SK-N-MC (cell line): ENCODE measurements around the gene SELENON.

ENCODE experiments used
- DNase-seq: peaks from one replicate; pipeline ENCODE4 v3.0.0-alpha.2; 2011; ENCODE audit warnings: low read depth, low spot score
- H3K27ac ChIP-seq: fragments of 200-600 bp; sonication (generic); 2 replicates; pipeline ENCODE4 v1.5.1; 2016; ENCODE audit warnings: mixed run types
- H3K36me3 ChIP-seq: fragments of 200-600 bp; sonication (generic); 2 replicates; pipeline ENCODE4 v1.6.1; 2017; ENCODE audit warnings: antibody characterized with exemption, low read length, mixed read lengths; ENCODE audit not compliant: insufficient read depth
- H3K4me3 ChIP-seq: fragments of 200-600 bp; sonication (generic); 2 replicates; pipeline ENCODE4 v1.5.1; 2016
- H3K9ac ChIP-seq: fragments of 200-600 bp; sonication (generic); 2 replicates; pipeline ENCODE4 v1.8.0; 2017; ENCODE audit warnings: mixed run types, mixed read lengths; ENCODE audit not compliant: insufficient read length
- H3K9me3 ChIP-seq: fragments of 200-600 bp; sonication (generic); 2 replicates; pipeline ENCODE4 v1.6.1; 2017; ENCODE audit warnings: low read depth, mild to moderate bottlenecking, antibody characterized with exemption, low read length, moderate library complexity, mixed read lengths
- EZH2 ChIP-seq: fragments of 200-600 bp; sonication (generic); IDR thresholded peaks from one replicate; pipeline ENCODE4 v1.6.1; 2017; ENCODE audit warnings: antibody characterized with exemption
- FOXP2 ChIP-seq: optimal IDR thresholded peaks from 2 replicates; pipeline ENCODE3; 2011; ENCODE audit warnings: mild to moderate bottlenecking, moderate library complexity; ENCODE audit not compliant: insufficient read depth; ENCODE audit errors: extremely low read length, control extremely low read depth
- POLR2AphosphoS5 ChIP-seq: IDR thresholded peaks from 2 replicates; pipeline ENCODE4 v1.6.1; 2012; ENCODE audit warnings: mild to moderate bottlenecking, low read depth, low read length, borderline replicate concordance

SELENON gene

DNA sequence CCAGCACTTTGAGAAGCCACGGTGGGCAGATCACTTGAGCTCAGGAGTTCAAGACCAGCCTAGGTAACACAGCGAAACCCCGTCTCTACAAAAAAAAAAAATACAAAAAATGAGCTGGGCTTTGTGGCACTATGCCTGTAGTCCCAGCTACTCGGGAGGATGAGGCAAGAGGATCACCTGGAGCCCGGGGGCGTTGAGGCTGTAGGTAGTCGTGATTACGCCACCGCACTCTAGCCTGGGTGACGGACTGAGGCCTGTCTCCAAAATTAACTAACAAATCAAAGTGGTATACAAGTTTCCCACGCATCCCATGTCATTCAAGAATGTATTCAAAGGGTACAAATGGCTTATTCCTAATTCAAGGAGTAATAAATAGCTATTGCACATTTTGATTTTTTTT lies 56.9 kb downstream of the SELENON start:
- Histone ChIP-seq H3K4me3 (no peak overlapping the region), H3K9me3 (no peaks in the 10 kb centered on the region), H3K27ac (no peak overlapping the region), H3K36me3 (peaks cover 3% of the 10 kb centered on the region), H3K9ac (no peak overlapping the region)
- no peak for DNase-seq
- no peak for TF ChIP-seq EZH2
- no peak for TF ChIP-seq FOXP2
- TF ChIP-seq POLR2AphosphoS5 = no peak

DNA sequence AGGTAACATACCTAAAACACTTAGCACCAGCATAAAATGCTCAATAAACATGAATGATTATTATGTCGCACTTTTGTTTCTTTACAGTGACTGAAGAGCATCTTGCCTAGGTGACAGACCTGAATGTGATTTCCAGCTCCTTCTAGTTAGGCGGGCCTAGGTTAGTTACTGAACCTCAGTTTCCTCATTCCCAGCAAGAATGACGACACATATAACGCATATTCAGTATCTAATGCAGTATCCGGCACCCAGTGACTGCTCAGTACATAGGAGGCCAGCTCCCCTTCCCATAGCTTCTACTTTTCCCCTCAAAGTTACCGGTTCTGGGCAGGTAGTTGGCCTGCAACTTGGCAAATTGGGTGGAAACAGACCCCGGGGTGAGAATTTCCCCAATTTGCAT lies 58.5 kb downstream of the SELENON start:
- no peak overlapping the region for H3K27ac ChIP-seq
- no peaks in the 10 kb centered on the region; the same call in 1 of the 2 replicates for H3K36me3 ChIP-seq
- H3K9ac ChIP-seq = peak overlapping the region; percentile 86
- H3K4me3 ChIP-seq = peak overlapping the region; percentile 86
- TF ChIP-seq POLR2AphosphoS5 (no peak), FOXP2 (no peak), EZH2 (no peak)
- no peaks in the 10 kb centered on the region for H3K9me3 ChIP-seq
- DNase-seq = no peak

DNA sequence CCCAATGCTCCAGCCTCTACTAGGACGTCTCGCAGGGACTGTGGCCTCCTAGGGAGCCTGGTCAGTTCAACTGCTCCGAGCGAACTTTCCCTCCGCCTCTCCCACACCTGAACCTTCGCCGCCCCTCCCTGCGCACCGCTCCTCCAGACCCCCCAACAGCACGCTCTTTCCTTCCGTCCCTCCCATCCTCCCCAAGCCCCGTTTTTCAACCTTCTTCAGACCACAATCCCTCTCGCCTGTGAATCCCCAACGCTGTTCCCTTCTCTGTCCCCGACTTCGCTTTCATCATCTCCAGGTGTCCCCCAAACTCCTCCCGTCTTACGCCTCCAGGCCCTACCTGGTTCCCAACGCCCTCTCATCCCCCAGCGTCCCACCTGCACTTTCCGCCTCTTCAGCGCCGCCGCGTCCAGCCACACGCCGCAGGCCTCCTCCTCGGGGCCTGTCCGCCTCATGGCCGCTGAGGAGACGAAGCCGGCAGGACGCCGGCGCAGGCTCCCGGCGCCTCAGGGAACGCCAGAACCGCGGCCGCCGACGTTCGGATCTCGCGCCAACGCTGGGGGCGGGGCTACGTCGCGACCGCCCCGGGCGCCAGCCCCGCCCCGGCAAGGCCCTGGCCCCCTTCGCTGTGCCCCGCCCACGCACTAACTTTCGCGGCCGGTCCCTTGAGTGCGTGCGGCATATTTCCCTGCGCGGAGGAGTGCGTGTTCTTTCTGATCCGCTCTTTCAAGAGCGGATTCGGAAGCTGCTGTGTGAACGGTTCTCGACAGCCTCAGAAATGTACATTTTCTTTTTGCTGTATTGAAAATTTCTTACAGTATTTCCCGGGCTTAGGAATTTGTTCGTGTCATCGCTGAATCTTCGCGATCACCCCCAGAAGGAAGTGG lies 59.2 kb downstream of the SELENON start, which contains the start of gene AUNIP:
Gene AUNIP, minus strand, starts transcription at position 552 of the 884 bp plus-strand sequence. Its CDS starts 100 bp downstream, at position 452.
- Histone ChIP-seq H3K4me3 (peak within 1 kb of the TSS; percentile 86), H3K9ac (peak within 1 kb of the TSS; percentile 86), H3K27ac (peak within 1 kb of the TSS; percentile 88), H3K9me3 (no peaks in the 10 kb centered on the region), H3K36me3 (no peaks in the 10 kb centered on the region)
- peak; percentile 48 for DNase-seq
- no peak for TF ChIP-seq EZH2
- TF ChIP-seq POLR2AphosphoS5 = peak; percentile 93

DNA sequence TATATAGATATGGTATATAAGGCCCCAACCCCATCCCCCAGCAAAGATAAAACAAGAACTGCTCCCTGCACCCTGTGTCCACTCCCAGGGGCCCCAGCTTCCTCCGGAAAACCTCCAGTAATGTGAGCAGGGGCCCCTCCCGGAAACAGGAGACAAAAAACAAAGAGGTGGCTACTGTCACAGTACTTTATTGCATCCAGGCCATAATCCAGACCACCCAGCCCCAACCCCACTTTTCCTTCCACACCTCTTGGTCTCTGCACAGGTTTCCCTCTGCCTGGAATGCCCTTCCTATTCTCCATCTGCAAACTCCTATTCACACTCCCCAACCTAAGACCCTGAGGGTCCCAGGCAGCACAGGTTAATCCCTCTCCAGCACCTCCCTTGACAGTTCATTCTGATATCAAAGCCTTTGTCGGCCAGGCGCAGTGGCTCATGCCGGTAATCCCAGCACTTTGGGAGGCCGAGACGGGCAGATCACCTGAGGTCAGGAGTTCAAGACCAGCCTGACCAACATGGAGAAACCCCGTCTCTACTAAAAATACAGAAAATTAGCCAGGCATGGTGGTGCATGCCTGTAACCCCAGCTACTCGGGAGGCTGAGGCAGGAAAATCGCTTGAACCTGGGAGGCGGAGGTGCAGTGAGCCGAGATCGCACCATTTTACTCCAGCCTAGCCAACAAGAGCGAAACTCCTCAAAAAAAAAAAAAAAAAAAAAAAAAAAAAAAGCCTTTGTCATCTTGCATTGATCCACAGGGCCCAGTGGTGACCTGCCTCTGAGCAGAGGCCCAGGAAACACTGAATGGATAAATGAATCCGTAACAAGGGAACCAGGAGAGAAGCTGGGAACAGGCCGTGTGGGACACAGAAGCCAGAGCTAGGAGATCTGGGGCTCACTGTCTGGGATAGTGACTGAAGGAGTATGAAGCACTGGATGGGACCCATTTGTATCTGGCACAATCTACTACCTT lies 61.6 kb downstream of the SELENON start:
- H3K9ac ChIP-seq = no peak overlapping the region
- no peaks in the 10 kb centered on the region for H3K36me3 ChIP-seq
- H3K27ac ChIP-seq = no peak overlapping the region
- DNase-seq = no peak
- no peaks in the 10 kb centered on the region for H3K9me3 ChIP-seq
- H3K4me3 ChIP-seq = no peak overlapping the region
- TF ChIP-seq EZH2 = no peak
- no peak for TF ChIP-seq FOXP2
- TF ChIP-seq POLR2AphosphoS5 = no peak

DNA sequence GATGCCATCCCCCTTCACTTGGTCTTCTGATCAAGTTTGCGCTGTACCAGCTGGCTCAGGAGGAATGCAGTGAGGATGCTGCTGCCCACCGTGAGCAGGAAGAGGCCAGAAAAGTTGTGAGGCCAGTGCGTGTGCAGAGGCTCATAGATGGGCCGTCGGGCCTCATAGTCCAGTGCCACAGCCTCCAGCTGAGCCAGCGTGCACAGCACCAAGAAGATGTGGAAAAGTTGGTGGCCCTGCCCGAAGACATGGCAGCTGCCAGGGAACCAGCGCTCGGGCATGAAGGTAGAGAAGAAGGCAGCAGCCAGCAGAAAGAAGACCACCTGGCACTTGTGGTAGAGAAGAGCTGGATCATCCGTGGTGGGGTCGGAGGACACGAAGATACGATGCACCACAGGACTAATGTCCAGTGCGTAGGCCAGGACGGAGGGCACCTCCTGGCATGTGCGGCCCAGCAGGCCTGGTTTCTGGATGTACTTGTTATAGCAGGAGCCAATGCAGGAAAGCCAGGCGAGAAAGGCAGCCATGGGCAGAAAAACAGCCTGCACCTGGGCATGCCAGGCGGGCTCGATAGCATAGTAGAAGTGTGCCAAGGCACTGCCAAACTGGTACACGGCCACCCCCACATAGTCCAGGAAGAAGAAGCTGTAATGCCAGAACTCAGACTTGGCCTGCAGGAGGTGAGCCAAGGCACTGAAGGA lies 62.9 kb downstream of the SELENON start:
- H3K36me3 ChIP-seq = no peaks in the 10 kb centered on the region
- H3K27ac ChIP-seq = no peak overlapping the region
- no peak overlapping the region for H3K9ac ChIP-seq
- no peak for DNase-seq
- no peaks in the 10 kb centered on the region for H3K9me3 ChIP-seq
- H3K4me3 ChIP-seq = no peak overlapping the region
- TF ChIP-seq FOXP2 (no peak), POLR2AphosphoS5 (no peak), EZH2 (no peak)

DNA sequence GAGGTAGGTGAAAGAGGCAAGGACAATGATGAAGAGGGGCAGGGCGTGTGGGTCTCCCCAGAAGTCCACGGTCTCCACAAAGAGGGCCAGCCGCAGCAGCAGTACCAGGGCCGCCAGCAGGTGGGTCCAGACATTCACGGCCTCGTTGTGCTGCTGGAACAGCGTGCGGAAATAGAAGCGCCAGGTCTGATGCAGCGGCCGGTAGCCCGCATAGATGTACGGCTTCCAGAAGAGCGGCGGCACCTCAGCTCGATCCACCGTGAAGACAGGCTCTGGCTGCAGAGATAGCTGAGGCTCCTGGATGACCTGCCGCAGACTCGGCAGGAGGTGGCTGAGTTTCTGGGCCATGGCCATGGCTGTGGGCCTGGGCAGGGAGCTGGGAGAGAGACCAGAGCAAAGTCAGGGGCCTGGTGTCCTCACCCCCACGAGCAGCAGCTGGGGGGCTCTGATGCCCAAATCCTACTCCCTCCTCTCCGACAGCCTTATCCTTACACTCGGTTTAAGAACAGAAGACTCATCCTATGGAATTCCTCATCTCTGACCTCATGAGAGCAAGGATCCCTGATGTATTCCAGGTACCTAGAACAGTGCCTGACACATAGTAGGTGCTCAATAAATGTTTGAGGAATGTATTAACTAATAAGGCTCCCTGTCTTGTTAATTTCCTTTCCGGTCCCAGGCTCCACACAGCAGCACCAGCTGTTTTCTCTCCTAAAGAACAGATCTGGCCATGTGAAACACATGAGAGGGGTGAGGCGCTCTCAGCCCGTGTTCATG lies 63.7 kb downstream of the SELENON start:
- no peak for DNase-seq
- Histone ChIP-seq H3K9me3 (no peaks in the 10 kb centered on the region), H3K36me3 (no peaks in the 10 kb centered on the region), H3K4me3 (no peak overlapping the region), H3K27ac (no peak overlapping the region), H3K9ac (no peak overlapping the region)
- TF ChIP-seq FOXP2 (no peak), POLR2AphosphoS5 (no peak), EZH2 (no peak)

DNA sequence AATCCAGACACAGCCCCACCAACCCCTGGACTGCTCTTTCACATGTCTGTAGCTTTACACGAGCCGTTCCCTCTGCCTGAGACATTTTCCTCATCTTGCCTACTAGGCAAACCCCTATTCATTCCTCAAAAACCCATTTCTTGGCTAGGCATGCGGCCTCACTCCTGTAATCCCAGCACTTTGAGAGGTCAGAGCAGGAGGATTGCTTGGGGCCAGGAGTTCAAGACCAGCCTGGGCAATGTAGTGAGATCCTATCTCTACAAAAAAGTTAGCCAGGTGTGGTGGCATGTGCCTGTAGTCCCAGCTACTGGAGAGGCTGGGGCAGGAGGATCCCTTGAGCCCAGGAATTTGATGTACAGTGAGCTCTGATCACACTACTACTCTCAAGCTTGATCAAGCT lies 64.4 kb downstream of the SELENON start:
- no peaks in the 10 kb centered on the region for H3K36me3 ChIP-seq
- TF ChIP-seq EZH2 (no peak), FOXP2 (no peak), POLR2AphosphoS5 (no peak)
- H3K9ac ChIP-seq = no peak overlapping the region
- no peaks in the 10 kb centered on the region for H3K9me3 ChIP-seq
- no peak overlapping the region for H3K4me3 ChIP-seq
- DNase-seq = no peak
- H3K27ac ChIP-seq = no peak overlapping the region
